Hepatocyte (in vitro differentiated cells): Measurements from ENCODE around the gene APOBEC3C. TPM values are rescaled to one million over a fixed set of nuclear protein-coding genes. Genes with fewer than 3 reads are reported as not detected.

Experiments used
- DNase-seq: peaks from one replicate; pipeline ENCODE4 v3.0.0-alpha.2; 2016; ENCODE audit warnings: low spot score
- H2AFZ ChIP-seq: fragments of 200-600 bp; sonication (generic); 2 replicates; pipeline ENCODE4 v1.6.0; 2016; ENCODE audit warnings: antibody characterized with exemption, mild to moderate bottlenecking
- H3K27ac ChIP-seq: fragments of 200-600 bp; sonication (generic); 2 replicates; pipeline ENCODE4 v1.5.1; 2016; ENCODE audit warnings: mild to moderate bottlenecking
- H3K27me3 ChIP-seq: fragments of 200-600 bp; sonication (generic); 2 replicates; pipeline ENCODE4 v1.6.1; 2016
- H3K36me3 ChIP-seq: fragments of 200-600 bp; sonication (generic); replicated peaks from 2 replicates; pipeline ENCODE4 v1.5.1; 2016; ENCODE audit warnings: low read depth; ENCODE audit not compliant: insufficient read depth
- H3K4me1 ChIP-seq: fragments of 200-600 bp; sonication (generic); 2 replicates; pipeline ENCODE4 v1.5.1; 2016; ENCODE audit warnings: mild to moderate bottlenecking, moderate library complexity; ENCODE audit not compliant: insufficient read depth
- H3K4me2 ChIP-seq: fragments of 200-600 bp; sonication (generic); 2 replicates; pipeline ENCODE4 v1.6.0; 2016
- H3K4me3 ChIP-seq: fragments of 200-600 bp; sonication (generic); 2 replicates; pipeline ENCODE4 v1.5.1; 2016; ENCODE audit warnings: mild to moderate bottlenecking
- H3K79me2 ChIP-seq: fragments of 200-600 bp; sonication (generic); 2 replicates; pipeline ENCODE4 v1.6.0; 2017; ENCODE audit warnings: mild to moderate bottlenecking
- H3K9me2 ChIP-seq: fragments of 200-600 bp; sonication (generic); replicated peaks from 2 replicates; pipeline ENCODE4 v1.6.0; 2017; ENCODE audit warnings: mild to moderate bottlenecking; ENCODE audit not compliant: insufficient read depth
- H3K9me3 ChIP-seq: fragments of 200-600 bp; sonication (generic); 2 replicates; pipeline ENCODE4 v1.5.1; 2016; ENCODE audit warnings: low read depth, mild to moderate bottlenecking
- H4K20me1 ChIP-seq: fragments of 200-600 bp; sonication (generic); 2 replicates; pipeline ENCODE4 v1.6.0; 2016; ENCODE audit warnings: mild to moderate bottlenecking; ENCODE audit not compliant: insufficient read depth, poor library complexity, severe bottlenecking
- CTCF ChIP-seq: fragments of 200-600 bp; sonication (generic); IDR thresholded peaks from 2 replicates; pipeline ENCODE4 v1.5.1; 2016; ENCODE audit warnings: antibody characterized with exemption, mild to moderate bottlenecking; ENCODE audit not compliant: poor library complexity
- EZH2 ChIP-seq: fragments of 200-600 bp; sonication (generic); IDR thresholded peaks from 2 replicates; pipeline ENCODE4 v1.6.1; 2016; ENCODE audit warnings: antibody characterized with exemption, mild to moderate bottlenecking, borderline replicate concordance
- EZH2phosphoT487 ChIP-seq: fragments of 200-600 bp; sonication (generic); IDR thresholded peaks from one replicate; pipeline ENCODE4 v1.6.1; 2018; ENCODE audit warnings: antibody characterized with exemption, mild to moderate bottlenecking, low read depth, moderate library complexity; ENCODE audit not compliant: unreplicated experiment, severe bottlenecking
- WGBS: methylation state at CpG from one replicate; pipeline ENCODE4 v1.1.6; 2016; ENCODE audit warnings: low lambda C conversion rate; ENCODE audit errors: missing lambda C conversion rate; 5-methylcytosine and 5-hydroxymethylcytosine counted together
- polyA plus RNA-seq: library from polyadenylated mRNA; unstranded; fragments of >200 nt; fragmentation: Nextera tagmentation; extraction: Ambion mirVana; gene quantifications from 2 replicates; pipeline ENCODE4 v1.2.1, GENCODE V29; 2016
- total RNA-seq: library from RNA; depleted of rRNA; stranded (reverse); fragments of >200 nt; gene quantifications from 2 replicates; pipeline ENCODE4 v1.2.3, GENCODE V29; 2014

The APOBEC3C gene
- total and polyA plus RNA-seq, 2 experiments from 2014 or later = 8.0 to 36.8 TPM

GRCh38 chr22:39024519-39025308, 10.7 kb downstream of the APOBEC3C start:
- H3K79me2 ChIP-seq = no peaks in the 10 kb centered on the region
- H3K4me1 ChIP-seq = peaks cover 7% of the 10 kb centered on the region
- no peak for DNase-seq
- no peaks in the 10 kb centered on the region for H3K9me2 ChIP-seq
- H3K27ac ChIP-seq = no peak overlapping the region
- WGBS = 84% methylated on average over 15 of the region's 15 CpGs
- no peak for TF ChIP-seq CTCF
- no peak for TF ChIP-seq EZH2
- no peak for TF ChIP-seq EZH2phosphoT487
- no peaks in the 10 kb centered on the region for H4K20me1 ChIP-seq
- H3K36me3 ChIP-seq = no peaks in the 10 kb centered on the region
- no peak overlapping the region for H2AFZ ChIP-seq
- no peak overlapping the region for H3K4me2 ChIP-seq
- no peaks in the 10 kb centered on the region for H3K27me3 ChIP-seq
- H3K9me3 ChIP-seq = no peaks in the 10 kb centered on the region
- no peak overlapping the region for H3K4me3 ChIP-seq

DNA sequence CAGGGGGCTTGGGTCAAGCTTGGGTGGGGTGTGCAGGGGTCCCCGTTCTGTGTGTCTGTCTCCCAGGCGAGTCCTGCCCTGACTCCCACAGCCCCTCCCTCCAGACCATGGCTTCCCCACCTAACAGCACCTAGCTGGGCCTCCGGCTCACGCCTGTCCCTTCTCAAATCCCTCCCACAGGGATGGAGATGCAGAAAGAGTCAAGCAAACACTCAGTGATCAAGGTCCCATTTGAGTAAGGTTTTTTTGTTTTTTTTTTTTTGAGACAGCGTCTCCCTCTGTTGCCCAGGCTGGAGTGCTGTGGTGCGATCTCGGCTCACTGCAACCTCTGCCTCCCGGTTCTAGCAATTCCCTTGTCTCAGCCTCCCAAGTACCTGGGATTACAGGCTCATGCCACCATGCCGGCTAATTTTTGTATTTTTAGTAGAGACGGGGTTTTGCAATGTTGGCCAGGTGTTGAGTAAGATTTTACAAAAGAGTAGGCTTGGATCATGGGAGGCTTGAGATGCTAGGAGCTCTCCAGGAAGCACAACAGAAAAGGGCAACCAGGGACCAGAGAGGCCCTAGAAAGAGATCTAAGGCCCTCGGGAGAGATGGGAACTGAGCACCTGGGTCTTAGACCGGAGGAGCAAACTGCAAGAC, 12.6 kb downstream of the APOBEC3C start:
- DNase-seq = no peak
- H4K20me1 ChIP-seq = no peaks in the 10 kb centered on the region
- H3K4me1 ChIP-seq = peaks cover under 1% of the 10 kb centered on the region
- no peaks in the 10 kb centered on the region for H3K9me3 ChIP-seq
- WGBS = 83% methylated on average over 12 of the region's 12 CpGs
- no peak overlapping the region for H3K27ac ChIP-seq
- no peak overlapping the region for H3K4me3 ChIP-seq
- H3K79me2 ChIP-seq = no peaks in the 10 kb centered on the region
- no peaks in the 10 kb centered on the region for H3K27me3 ChIP-seq
- TF ChIP-seq EZH2phosphoT487 (no peak), CTCF (no peak), EZH2 (no peak)
- H3K4me2 ChIP-seq = no peak overlapping the region
- no peak overlapping the region for H2AFZ ChIP-seq
- no peaks in the 10 kb centered on the region for H3K9me2 ChIP-seq
- no peaks in the 10 kb centered on the region for H3K36me3 ChIP-seq

DNA sequence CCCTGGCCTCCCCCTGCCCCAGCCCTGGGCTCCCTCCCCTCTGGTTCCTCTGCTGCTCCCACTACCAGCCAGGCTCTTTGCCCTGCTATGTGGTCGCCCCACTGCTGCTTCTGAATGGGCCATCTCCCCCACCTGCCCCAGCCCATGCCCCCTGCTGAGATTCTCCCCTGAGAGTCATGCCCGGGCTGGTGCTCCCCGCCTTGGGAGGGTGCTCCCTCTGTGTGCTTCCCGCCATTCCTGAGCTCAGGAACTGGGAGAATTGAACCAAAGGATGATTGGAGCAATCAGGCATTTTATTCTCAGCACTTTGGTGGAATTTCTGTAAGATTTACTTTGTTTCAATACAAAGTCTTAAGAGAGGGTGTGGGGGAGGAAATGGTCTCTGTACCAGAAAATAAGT, 13.7 kb downstream of the APOBEC3C start:
- Histone ChIP-seq H3K79me2 (no peaks in the 10 kb centered on the region), H3K9me3 (no peaks in the 10 kb centered on the region), H2AFZ (no peak overlapping the region), H3K27ac (no peak overlapping the region), H3K9me2 (no peaks in the 10 kb centered on the region), H3K4me3 (no peak overlapping the region), H3K36me3 (no peaks in the 10 kb centered on the region), H3K4me1 (no peaks in the 10 kb centered on the region), H3K4me2 (no peak overlapping the region), H4K20me1 (no peaks in the 10 kb centered on the region), H3K27me3 (no peaks in the 10 kb centered on the region)
- DNase-seq = no peak
- 94% methylated on average over 3 of the region's 4 CpGs for WGBS
- TF ChIP-seq EZH2 = no peak
- no peak for TF ChIP-seq CTCF
- no peak for TF ChIP-seq EZH2phosphoT487
